HepG2 (cell line): ENCODE data around the gene RBM12. TPM values are rescaled to one million over a fixed set of nuclear protein-coding genes. Genes with fewer than 3 reads are reported as not detected.

Experiments used
- ATAC-seq: fragments of 200-7000 bp; cut with Tn5 transposase; 3 replicates; pipeline ENCODE4 v1.9.1; 2020; ENCODE audit warnings: mild to moderate bottlenecking, moderate library complexity
- BruUV-seq: library from RNA; stranded (reverse); fragments of 400-500 nt; replicated peaks from 2 replicates; lab custom pipeline; 2021; lab: Mats Ljungman, UMichigan
- CTCF ChIA-PET: fragments of 300-600 bp; formaldehyde crosslinking; extraction: SDS; loops from one replicate; lab custom pipeline; 2021; ENCODE audit warnings: low total read pairs, inconsistent platforms, low intra/inter-chr PET ratio; lab: Yijun Ruan, JAX
- POLR2A ChIA-PET: fragments of 350-600 bp; sonication (Branson Sonifier 250); formaldehyde crosslinking; loops from one replicate; lab custom pipeline; 2020; ENCODE audit warnings: antibody characterized with exemption, inconsistent platforms; lab: Yijun Ruan, JAX
- DNase-seq: peaks from one replicate; pipeline ENCODE4 v3.0.0-alpha.2; 2015; ENCODE audit warnings: low spot score
- FAIRE-seq: peaks from 3 replicates; lab custom pipeline; 2011; peaks lifted over from hg19 to GRCh38; lab: Jason Lieb, UNC
- H2AFZ ChIP-seq: one replicate; pipeline ENCODE4 v1.6.1; 2011; ENCODE audit warnings: low read length, inconsistent platforms
- H3K27ac ChIP-seq: fragments of 300-600 bp; 3 replicates; pipeline ENCODE4 v1.8.0; 2011; ENCODE audit warnings: mixed run types, mild to moderate bottlenecking, mixed read lengths, low read length, inconsistent platforms; ENCODE audit not compliant: insufficient read depth; ENCODE audit errors: extremely low read length
- H3K27me3 ChIP-seq, 2 experiments: fragments of 200-600 bp in 1 of 2; 2 replicates in 1 of 2; 3 replicates in 1 of 2; pipeline versions ENCODE4 v1.6.0 to v1.8.0; 2011; ENCODE audit warnings: low read length in 2 of 2, mild to moderate bottlenecking in 2 of 2, moderate library complexity in 2 of 2, inconsistent platforms in 1 of 2; ENCODE audit not compliant: insufficient read depth in 2 of 2, control insufficient read depth in 1 of 2
- H3K36me3 ChIP-seq, 2 experiments: fragments of 200-600 bp in 1 of 2; replicated peaks in 1 of 2; 2 replicates in 1 of 2; 3 replicates in 1 of 2; pipeline versions ENCODE4 v1.5.1 to v1.8.0; 2011; ENCODE audit warnings: low read length in 2 of 2, inconsistent platforms in 1 of 2; ENCODE audit not compliant: insufficient read depth in 2 of 2, control insufficient read depth in 1 of 2
- H3K4me1 ChIP-seq: 2 replicates; pipeline ENCODE4 v1.5.1; 2012; ENCODE audit warnings: low read length, inconsistent platforms; ENCODE audit not compliant: insufficient read depth
- H3K4me2 ChIP-seq: 2 replicates; pipeline ENCODE4 v1.6.0; 2011; ENCODE audit warnings: low read depth, low read length, inconsistent platforms
- H3K4me3 ChIP-seq, 3 experiments: fragments of 200-600 bp in 1 of 3; sonication (generic), shearing (Covaris generic) in 1 of 3; replicated peaks in 1 of 3; 2 replicates each; pipeline ENCODE4 v1.5.1; 2011 to 2016; ENCODE audit warnings: low read length in 3 of 3, inconsistent platforms in 2 of 3, low read depth in 2 of 3, mild to moderate bottlenecking in 2 of 3, control low read depth in 1 of 3, mixed read lengths in 1 of 3; ENCODE audit not compliant: insufficient read depth in 1 of 3
- H3K79me2 ChIP-seq: one replicate; pipeline ENCODE4 v1.6.1; 2011; ENCODE audit warnings: low read length, inconsistent platforms; ENCODE audit not compliant: insufficient read depth
- H3K9ac ChIP-seq: 2 replicates; pipeline ENCODE4 v1.6.0; 2011; ENCODE audit warnings: mild to moderate bottlenecking, low read depth, low read length, inconsistent platforms; ENCODE audit not compliant: insufficient read depth
- H3K9me3 ChIP-seq: 2 replicates; pipeline ENCODE4 v1.5.1; 2012; ENCODE audit warnings: mild to moderate bottlenecking, low read length
- H4K20me1 ChIP-seq: 2 replicates; pipeline ENCODE4 v1.6.0; 2011; ENCODE audit warnings: inconsistent platforms, mild to moderate bottlenecking, low read length, moderate library complexity; ENCODE audit not compliant: insufficient read depth
- AGO2 ChIP-seq: fragments of 200-400 bp; formaldehyde crosslinking; optimal IDR thresholded peaks from 2 replicates; pipeline ENCODE3; 2017; ENCODE audit warnings: mild to moderate bottlenecking, low read depth, low read length, moderate library complexity
- AHR ChIP-seq: IDR thresholded peaks from 2 replicates; pipeline ENCODE4 v1.6.1; 2018; ENCODE audit warnings: missing genetic modification reagents, missing compliant biosample characterization
- FLYWCH1 ChIP-seq: sonication (generic); formaldehyde crosslinking; IDR thresholded peaks from 2 replicates; pipeline ENCODE4 v1.8.1; 2023; ENCODE audit warnings: mild to moderate bottlenecking, missing genetic modification reagents
- KDM2A ChIP-seq: sonication (generic); formaldehyde crosslinking; IDR thresholded peaks from 2 replicates; pipeline ENCODE4 v1.4.0; 2020; ENCODE audit warnings: low read depth, missing genetic modification reagents, borderline replicate concordance
- NCOA1 ChIP-seq: sonication (generic); formaldehyde crosslinking; IDR thresholded peaks from 2 replicates; pipeline ENCODE4 v1.9.0; 2021; ENCODE audit warnings: missing genetic modification reagents
- PHF21A ChIP-seq: sonication (generic); formaldehyde crosslinking; IDR thresholded peaks from 2 replicates; pipeline ENCODE4 v1.5.0; 2020; ENCODE audit warnings: mild to moderate bottlenecking, missing genetic modification reagents
- POLR2AphosphoS5 ChIP-seq: IDR thresholded peaks from 2 replicates; pipeline ENCODE4 v1.6.1; 2012; ENCODE audit warnings: low read depth, low read length
- RBM22 ChIP-seq: fragments of 200-400 bp; formaldehyde crosslinking; optimal IDR thresholded peaks from 2 replicates; pipeline ENCODE3; 2017; ENCODE audit warnings: mild to moderate bottlenecking, low read length, moderate library complexity
- SP4 ChIP-seq: sonication (generic); formaldehyde crosslinking; IDR thresholded peaks from 2 replicates; pipeline ENCODE4 v1.8.1; 2023; ENCODE audit warnings: mild to moderate bottlenecking, missing genetic modification reagents
- SRSF9 ChIP-seq: fragments of 200-400 bp; formaldehyde crosslinking; IDR thresholded peaks from 2 replicates; pipeline ENCODE4 v1.6.1; 2018; ENCODE audit warnings: borderline replicate concordance, mild to moderate bottlenecking, low read depth, low read length; ENCODE audit not compliant: insufficient read depth, poor library complexity, severe bottlenecking
- U2AF2 ChIP-seq: fragments of 200-400 bp; formaldehyde crosslinking; IDR thresholded peaks from 2 replicates; pipeline ENCODE4 v1.6.1; 2017; ENCODE audit warnings: low read depth, mild to moderate bottlenecking, low read length
- ZC3H4 ChIP-seq: sonication (generic); formaldehyde crosslinking; IDR thresholded peaks from 2 replicates; pipeline ENCODE4 v1.4.0; 2020; ENCODE audit warnings: missing genetic modification reagents, borderline replicate concordance
- ZNF138 ChIP-seq: sonication (generic); formaldehyde crosslinking; IDR thresholded peaks from 2 replicates; pipeline ENCODE4 v1.5.0; 2020; ENCODE audit warnings: mild to moderate bottlenecking, low read depth, missing genetic modification reagents
- ZNF550 ChIP-seq: sonication (generic); formaldehyde crosslinking; IDR thresholded peaks from 2 replicates; pipeline ENCODE4 v1.4.0; 2020; ENCODE audit warnings: mild to moderate bottlenecking, missing genetic modification reagents, borderline replicate concordance
- ZNF563 ChIP-seq: sonication (generic); formaldehyde crosslinking; IDR thresholded peaks from 2 replicates; pipeline ENCODE4 v1.8.0; 2022; ENCODE audit warnings: mild to moderate bottlenecking, moderate library complexity, missing genetic modification reagents
- ZNF619 ChIP-seq: sonication (generic); formaldehyde crosslinking; IDR thresholded peaks from 2 replicates; pipeline ENCODE4 v1.4.0; 2020; ENCODE audit warnings: mild to moderate bottlenecking, missing genetic modification reagents
- ZNF766 ChIP-seq: sonication (generic); formaldehyde crosslinking; IDR thresholded peaks from 2 replicates; pipeline ENCODE4 v1.5.0; 2020; ENCODE audit warnings: missing genetic modification reagents, borderline replicate concordance
- whole genome bisulfite sequencing: methylation state at CpG from one replicate; pipeline ENCODE4 v1.1.6; 2017; ENCODE audit warnings: low lambda C conversion rate; 5-methylcytosine and 5-hydroxymethylcytosine counted together
- in situ Hi-C: cut with HindIII; loops from 2 replicates; pipeline ENCODE4 v1.10.0; 2017; ENCODE audit warnings: low pct_unique_long_range_greater_than_20kb; ENCODE audit not compliant: extremely low pct_ligation_motif_present
- intact Hi-C: fragments of 100-400 bp; cut with micrococcal nuclease; formaldehyde crosslinking; loops from one replicate; pipeline ENCODE4 v1.10.0; 2022; ENCODE audit not compliant: unreplicated experiment
- polyA plus RNA-seq, 8 experiments: library from polyadenylated mRNA; depleted of rRNA in 3 of 8; stranded (reverse) in 7 of 8; unstranded in 1 of 8; fragments of >200 nt; fragmentation: Illumina TruSeq in 4 of 8; extraction: Trizol in 4 of 8; gene quantifications; 2 replicates each; pipeline versions ENCODE4 v1.2.1 to v1.2.3, GENCODE V29; 2011 to 2016; ENCODE audit warnings: low read depth in 4 of 8, missing spikeins in 1 of 8, mixed read lengths in 1 of 8; ENCODE audit not compliant: insufficient read depth in 1 of 8
- total RNA-seq, 5 experiments: library from RNA; depleted of rRNA; stranded (reverse); fragments of >200 nt; fragmentation: Illumina TruSeq; extraction: Trizol; gene quantifications; 2 replicates each; pipeline ENCODE4 v1.2.3, GENCODE V29; 2016; ENCODE audit warnings: low read depth in 1 of 5

The RBM12 gene
- total and polyA plus RNA-seq, 2 of the 13 experiments (the other 11 are each of a cell fraction or from before 2014, with no cell fraction given): 97.9 to 104 TPM

GRCh38 chr20:35621560-35621946 is 43.1 kb downstream of the RBM12 start (continued):
- TF ChIP-seq ZNF766 (CRISPR knock-in tag): no peak

GRCh38 chr20:35620818-35621559 is 43.7 kb downstream of the RBM12 start:
- BruUV-seq: no TSS peak
- H3K4me3 ChIP-seq: no peak overlapping the region
- no peak overlapping the region for H3K27ac ChIP-seq
- DNase-seq (no peak), FAIRE-seq (no peak), ATAC-seq (no peak)
- 96% methylated on average over 11 of the region's 11 CpGs for WGBS
- H4K20me1 ChIP-seq: no peaks in the 10 kb centered on the region; the same call in 1 of the 2 replicates
- TF ChIP-seq U2AF2 (no peak), POLR2AphosphoS5 (peak; percentile 55; the same call in 1 of the 2 replicates), SP4 (CRISPR knock-in tag) (0 out of 2 replicates have a peak, but pooled peaks have one; percentile 23), ZNF619 (0 out of 2 replicates have a peak, but pooled peaks have one; percentile 50), ZNF550 (peak; percentile 17; the same call in 1 of the 2 replicates), KDM2A (CRISPR knock-in tag) (0 out of 2 replicates have a peak, but pooled peaks have one; percentile 18), SRSF9 (no peak), AGO2 (peak; percentile 32), FLYWCH1 (CRISPR knock-in tag) (0 out of 2 replicates have a peak, but pooled peaks have one; percentile 62), ZNF138 (CRISPR knock-in tag) (no peak), NCOA1 (no peak), ZC3H4 (CRISPR knock-in tag) (0 out of 2 replicates have a peak, but pooled peaks have one; percentile 61), RBM22 (peak; percentile 68), PHF21A (CRISPR knock-in tag) (no peak), AHR (peak; percentile 47; the same call in 1 of the 2 replicates), ZNF563 (CRISPR knock-in tag) (no peak)
- intact Hi-C loops: no loop called here
- peaks cover 13 to 24% of the 10 kb centered on the region in 2 experiments for H3K36me3 ChIP-seq
- peaks cover 0 to 7% of the 10 kb centered on the region in 2 experiments; a peak in 1 of 5 replicates for H3K27me3 ChIP-seq
- peaks cover 22% of the 10 kb centered on the region for H3K4me1 ChIP-seq
- no peaks in the 10 kb centered on the region for H3K9me3 ChIP-seq
- H3K9ac ChIP-seq: no peak overlapping the region
- in situ Hi-C loops: no loop called here
- peaks cover 15% of the 10 kb centered on the region for H3K79me2 ChIP-seq
- ChIA-PET CTCF (no interaction called here), POLR2A (interaction anchor here (0.7 to 6.7 kb wide), 3 partner anchors 43 to 122 kb away, joined by 4 to 152 read pairs (median 50); partner anchors contain the start of genes CPNE1, RBM12 and RBM39)
- H2AFZ ChIP-seq: no peak overlapping the region
- no peak overlapping the region for H3K4me2 ChIP-seq
